C4-2B (cell line): Measurements from ENCODE around the gene GRIP2.

ENCODE experiments used
- CTCF ChIP-seq: fragments of 450-650 bp; conservative IDR thresholded peaks from 2 replicates; pipeline ENCODE4 v1.5.1; 2017; ENCODE audit warnings: mild to moderate bottlenecking
- ZFX ChIP-seq: fragments of 450-650 bp; IDR thresholded peaks from 2 replicates; pipeline ENCODE4 v1.6.1; 2017

GRCh38 chr3:14494279-14494972 is 45.7 kb downstream of the GRIP2 start:
- TF ChIP-seq CTCF (no peak), ZFX (no peak)
